ENCODE results near the gene DENND1A. TPM values are rescaled to one million over a fixed set of nuclear protein-coding genes. Genes with fewer than 3 reads are reported as not detected.

The DENND1A gene
- total and polyA plus RNA-seq, 4 donors, result 7.9 to 22.0 (median 13.9) TPM

DNA sequence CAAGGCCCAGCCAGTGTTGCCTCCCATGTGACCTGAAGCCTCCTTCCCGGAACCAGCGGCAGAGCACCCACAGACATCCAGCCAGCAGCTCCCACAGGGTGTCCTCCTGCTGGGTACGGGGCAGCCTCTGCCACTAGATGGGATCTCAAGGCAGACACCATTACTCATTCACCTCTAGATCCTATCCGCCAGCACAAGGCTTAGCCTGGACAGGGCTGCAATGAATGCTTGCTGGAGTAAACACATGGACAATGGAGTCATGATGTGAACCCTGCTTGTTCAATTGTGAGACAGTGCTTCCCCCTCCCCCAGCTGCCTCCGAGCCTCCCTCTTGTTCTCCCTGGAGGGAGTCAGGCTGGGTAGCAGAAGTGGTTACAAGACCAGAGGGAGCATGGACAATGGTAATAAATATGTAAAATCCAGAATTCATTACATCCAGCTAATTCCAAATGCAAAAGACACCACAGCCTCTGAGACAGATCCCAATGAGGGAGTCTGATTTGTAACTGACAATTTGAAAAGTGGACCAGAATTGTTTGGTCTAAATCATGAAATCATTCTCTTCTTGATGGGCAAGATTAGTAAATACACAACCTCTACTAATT, 441.9 kb downstream of the DENND1A start:
- H3K9me3 ChIP-seq (ENCODE audit: control insufficient read depth in 4 of 4, low read length in 3 of 4), result no peaks in the 10 kb centered on the region
- TF ChIP-seq HNF4A (conservative IDR thresholded peaks at IDR 0.05) (no peak), EGR1 (IDR thresholded peaks at IDR 0.05; ENCODE audit: low read depth in 2 of 2) (no peak), GABPA (IDR thresholded peaks at IDR 0.05 in 1 of 2, conservative IDR thresholded peaks at IDR 0.05 in 1 of 2) (no peak), FOXA1 (IDR thresholded peaks at IDR 0.05) (no peak), HNF4G (IDR thresholded peaks at IDR 0.05) (no peak), RAD21 (IDR thresholded peaks at IDR 0.05) (no peak), REST (IDR thresholded peaks at IDR 0.05) (no peak), NR2F2 (IDR thresholded peaks at IDR 0.05) (no peak)
- TF ChIP-seq, protein P1, sequence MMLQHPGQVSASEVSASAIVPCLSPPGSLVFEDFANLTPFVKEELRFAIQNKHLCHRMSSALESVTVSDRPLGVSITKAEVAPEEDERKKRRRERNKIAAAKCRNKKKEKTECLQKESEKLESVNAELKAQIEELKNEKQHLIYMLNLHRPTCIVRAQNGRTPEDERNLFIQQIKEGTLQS (IDR thresholded peaks at IDR 0.05), result no peak
- DNase-seq (ENCODE audit: low spot score), result no peak
- no peaks in the 10 kb centered on the region for H3K36me3 ChIP-seq (ENCODE audit: control insufficient read depth in 4 of 4, insufficient read depth in 3 of 4, low read depth in 1 of 4, low read length in 3 of 4)
- H3K27ac ChIP-seq (ENCODE audit: low read depth in 1 of 2, low read length in 2 of 2), result no peak overlapping the region
- no peaks in the 10 kb centered on the region for H3K27me3 ChIP-seq (ENCODE audit: control insufficient read depth in 4 of 4, insufficient read depth in 4 of 4, low read length in 3 of 4)
- no peak overlapping the region for H3K9ac ChIP-seq (ENCODE audit: low read depth in 1 of 2, low read length in 2 of 2)
- H3K4me3 ChIP-seq (ENCODE audit: low read depth in 1 of 3, low read length in 3 of 3), result no peak overlapping the region
- 98% methylated on average over 5 of the region's 5 CpGs for WGBS
- peaks cover 9 to 29% (median 27%) of the 10 kb centered on the region in 4 donors for H3K4me1 ChIP-seq (ENCODE audit: control insufficient read depth in 4 of 4, insufficient read depth in 4 of 4, low read length in 3 of 4)

DNA sequence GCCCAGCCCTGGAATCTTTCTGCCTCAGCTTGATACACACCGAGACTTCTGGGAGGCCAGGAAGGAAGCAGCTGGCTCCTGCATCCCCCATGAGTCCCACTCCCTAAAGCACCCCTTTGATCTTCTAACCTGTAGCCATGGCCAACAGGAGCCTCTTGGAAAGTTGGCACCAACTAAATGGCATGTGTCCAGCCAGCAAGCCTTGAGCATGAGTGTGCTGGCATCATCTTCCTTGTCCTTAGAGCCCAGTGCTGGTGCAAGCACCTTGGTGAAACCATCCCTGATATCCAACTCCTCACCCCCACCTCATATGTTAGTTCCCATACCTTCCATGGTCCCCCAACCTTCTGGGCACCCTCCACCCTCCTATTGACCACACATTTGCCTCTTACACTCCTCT, 443.5 kb downstream of the DENND1A start:
- no peak overlapping the region for H3K9ac ChIP-seq (ENCODE audit: low read depth in 1 of 2, low read length in 2 of 2)
- peaks cover 10 to 40% (median 36%) of the 10 kb centered on the region in 4 donors for H3K4me1 ChIP-seq (ENCODE audit: control insufficient read depth in 4 of 4, insufficient read depth in 4 of 4, low read length in 3 of 4)
- WGBS, result 93% methylated on average over 1 of the region's 1 CpG
- no peaks in the 10 kb centered on the region for H3K36me3 ChIP-seq (ENCODE audit: control insufficient read depth in 4 of 4, insufficient read depth in 3 of 4, low read depth in 1 of 4, low read length in 3 of 4)
- TF ChIP-seq SP1 (IDR thresholded peaks at IDR 0.05), result no peak
- TF ChIP-seq TAF1 (conservative IDR thresholded peaks at IDR 0.05), result no peak
- H3K9me3 ChIP-seq (ENCODE audit: control insufficient read depth in 4 of 4, low read length in 3 of 4), result no peaks in the 10 kb centered on the region
- DNase-seq (ENCODE audit: low spot score), result no peak
- no peaks in the 10 kb centered on the region for H3K27me3 ChIP-seq (ENCODE audit: control insufficient read depth in 4 of 4, insufficient read depth in 4 of 4, low read length in 3 of 4)
- H3K27ac ChIP-seq (ENCODE audit: low read depth in 1 of 2, low read length in 2 of 2), result no peak overlapping the region
- no peak overlapping the region for H3K4me3 ChIP-seq (ENCODE audit: low read depth in 1 of 3, low read length in 3 of 3)

GRCh38 chr9:123485216-123485615, 444.7 kb downstream of the DENND1A start:
- no peaks in the 10 kb centered on the region for H3K9me3 ChIP-seq (ENCODE audit: control insufficient read depth in 4 of 4, low read length in 3 of 4)
- H3K36me3 ChIP-seq (ENCODE audit: control insufficient read depth in 4 of 4, insufficient read depth in 3 of 4, low read depth in 1 of 4, low read length in 3 of 4), result no peaks in the 10 kb centered on the region
- H3K4me1 ChIP-seq (ENCODE audit: control insufficient read depth in 4 of 4, insufficient read depth in 4 of 4, low read length in 3 of 4), result peaks cover 10 to 42% (median 36%) of the 10 kb centered on the region in 4 donors
- H3K9ac ChIP-seq (ENCODE audit: low read depth in 1 of 2, low read length in 2 of 2), result no peak overlapping the region
- 35% methylated on average over 5 of the region's 5 CpGs for WGBS
- peak overlapping the region; percentile 4 to 58 for H3K27ac ChIP-seq (ENCODE audit: low read depth in 1 of 2, low read length in 2 of 2)
- no peaks in the 10 kb centered on the region for H3K27me3 ChIP-seq (ENCODE audit: control insufficient read depth in 4 of 4, insufficient read depth in 4 of 4, low read length in 3 of 4)
- no peak for DNase-seq (ENCODE audit: low spot score)
- no peak for TF ChIP-seq FOXA2 (IDR thresholded peaks at IDR 0.05)
- no peak for TF ChIP-seq YY1 (IDR thresholded peaks at IDR 0.05)
- no peak for TF ChIP-seq JUND (IDR thresholded peaks at IDR 0.05)
- TF ChIP-seq TAF1 (conservative IDR thresholded peaks at IDR 0.05), result no peak
- no peak overlapping the region for H3K4me3 ChIP-seq (ENCODE audit: low read depth in 1 of 3, low read length in 3 of 3)
